PFSK-1 (cell line): Measurements from ENCODE around the gene SEZ6.

ENCODE experiments used
- POLR2AphosphoS5 ChIP-seq: IDR thresholded peaks from 2 replicates; pipeline ENCODE4 v1.6.1; 2012; ENCODE audit warnings: low read depth, mild to moderate bottlenecking, control low read depth, low read length, moderate library complexity
- SIN3A ChIP-seq: IDR thresholded peaks from 2 replicates; pipeline ENCODE4 v1.6.1; 2012; ENCODE audit warnings: mild to moderate bottlenecking, low read length, moderate library complexity, borderline replicate concordance; ENCODE audit not compliant: insufficient read depth
- TAF1 ChIP-seq: IDR thresholded peaks from 2 replicates; pipeline ENCODE4 v1.6.1; 2012; ENCODE audit warnings: low read length, control low read depth, borderline replicate concordance; ENCODE audit not compliant: insufficient read depth
- TF ChIP-seq, protein P1 (sequence below), 2 experiments: IDR thresholded peaks; 2 replicates each; pipeline versions ENCODE4 v1.6.1 to v1.8.0; 2011 to 2012; ENCODE audit warnings: low read depth in 2 of 2, low read length in 2 of 2, control low read depth in 1 of 2, inconsistent platforms in 1 of 2, mild to moderate bottlenecking in 1 of 2, moderate library complexity in 1 of 2; ENCODE audit not compliant: insufficient read depth in 1 of 2

DNA sequence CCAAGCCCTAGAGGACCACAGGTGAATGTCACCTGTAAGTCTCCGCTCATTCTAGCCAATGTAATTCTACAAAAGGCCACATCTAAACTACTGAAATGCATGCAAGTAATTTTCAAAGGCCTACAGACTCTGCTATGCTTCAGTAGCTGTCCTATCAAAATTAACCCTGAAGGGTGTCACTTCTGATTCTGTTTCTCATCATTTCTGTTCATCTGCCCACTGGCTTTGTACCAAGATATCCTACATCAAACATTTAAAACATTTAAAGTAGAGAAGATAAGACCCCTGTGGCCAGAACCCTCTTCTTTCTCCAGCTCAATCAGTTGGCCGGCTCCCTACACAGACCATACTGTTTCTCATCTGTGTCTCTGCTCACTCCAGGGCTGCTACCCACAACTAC lies 76.0 kb downstream of the SEZ6 start:
- TF ChIP-seq POLR2AphosphoS5 (no peak), SIN3A (no peak), TAF1 (no peak)
- TF ChIP-seq, protein P1, sequence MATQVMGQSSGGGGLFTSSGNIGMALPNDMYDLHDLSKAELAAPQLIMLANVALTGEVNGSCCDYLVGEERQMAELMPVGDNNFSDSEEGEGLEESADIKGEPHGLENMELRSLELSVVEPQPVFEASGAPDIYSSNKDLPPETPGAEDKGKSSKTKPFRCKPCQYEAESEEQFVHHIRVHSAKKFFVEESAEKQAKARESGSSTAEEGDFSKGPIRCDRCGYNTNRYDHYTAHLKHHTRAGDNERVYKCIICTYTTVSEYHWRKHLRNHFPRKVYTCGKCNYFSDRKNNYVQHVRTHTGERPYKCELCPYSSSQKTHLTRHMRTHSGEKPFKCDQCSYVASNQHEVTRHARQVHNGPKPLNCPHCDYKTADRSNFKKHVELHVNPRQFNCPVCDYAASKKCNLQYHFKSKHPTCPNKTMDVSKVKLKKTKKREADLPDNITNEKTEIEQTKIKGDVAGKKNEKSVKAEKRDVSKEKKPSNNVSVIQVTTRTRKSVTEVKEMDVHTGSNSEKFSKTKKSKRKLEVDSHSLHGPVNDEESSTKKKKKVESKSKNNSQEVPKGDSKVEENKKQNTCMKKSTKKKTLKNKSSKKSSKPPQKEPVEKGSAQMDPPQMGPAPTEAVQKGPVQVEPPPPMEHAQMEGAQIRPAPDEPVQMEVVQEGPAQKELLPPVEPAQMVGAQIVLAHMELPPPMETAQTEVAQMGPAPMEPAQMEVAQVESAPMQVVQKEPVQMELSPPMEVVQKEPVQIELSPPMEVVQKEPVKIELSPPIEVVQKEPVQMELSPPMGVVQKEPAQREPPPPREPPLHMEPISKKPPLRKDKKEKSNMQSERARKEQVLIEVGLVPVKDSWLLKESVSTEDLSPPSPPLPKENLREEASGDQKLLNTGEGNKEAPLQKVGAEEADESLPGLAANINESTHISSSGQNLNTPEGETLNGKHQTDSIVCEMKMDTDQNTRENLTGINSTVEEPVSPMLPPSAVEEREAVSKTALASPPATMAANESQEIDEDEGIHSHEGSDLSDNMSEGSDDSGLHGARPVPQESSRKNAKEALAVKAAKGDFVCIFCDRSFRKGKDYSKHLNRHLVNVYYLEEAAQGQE (IDR thresholded peaks at IDR 0.05; ENCODE audit: insufficient read depth in 1 of 2, low read depth in 2 of 2, low read length in 2 of 2): no peak
